HG03025 (cell line): ENCODE results near the gene GXYLT1.
"Not testable (repeated sequence)": the region's sequence is repeated elsewhere in the genome, so short reads cannot be mapped to it uniquely, and the experiment has no call there.

Experiments used
- ATAC-seq: cut with Tn5 transposase; IDR thresholded peaks from one replicate; pipeline ENCODE4 v1.9.1; 2021; ENCODE audit warnings: mild to moderate bottlenecking, moderate library complexity; ENCODE audit not compliant: unreplicated experiment, low FRiP score

Gene GXYLT1

DNA sequence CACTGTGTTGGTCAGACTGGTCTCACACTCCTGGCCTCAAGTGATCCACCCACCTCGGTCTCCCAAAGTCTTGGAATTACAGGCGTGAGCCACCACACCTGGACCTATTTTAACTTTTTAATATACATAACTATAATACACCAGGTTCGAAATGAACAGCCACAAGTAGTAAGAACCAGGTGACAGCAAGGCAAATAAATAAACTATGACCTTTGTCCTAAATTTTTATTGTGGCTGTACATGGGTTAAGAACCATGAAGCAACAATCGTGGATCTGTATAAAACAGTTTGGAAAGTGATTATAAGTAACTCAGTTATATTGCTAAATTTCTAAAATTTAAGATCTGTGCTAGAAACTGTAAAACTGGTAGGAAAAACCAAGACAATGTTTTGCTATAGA lies 41.5 kb downstream of the GXYLT1 start:
- ATAC-seq, result no peak

DNA sequence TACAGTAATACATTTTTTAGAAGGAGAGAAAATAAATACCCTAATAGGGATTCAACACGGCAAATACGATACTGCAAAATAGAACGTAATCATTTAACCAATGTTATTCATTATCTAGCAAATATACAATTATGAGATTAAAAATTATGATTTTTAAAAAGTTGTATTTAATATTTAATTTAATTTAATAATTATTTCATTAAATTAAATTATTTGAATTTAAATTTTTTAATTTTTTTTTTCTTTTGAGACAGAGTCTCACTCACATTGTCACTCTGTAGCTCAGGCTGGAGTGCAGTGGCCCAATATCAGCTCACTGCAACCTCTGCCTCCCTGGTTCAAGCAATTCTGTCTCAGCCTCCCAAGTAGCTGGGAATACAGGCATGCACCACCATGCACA lies 42.0 kb downstream of the GXYLT1 start:
- no peak for ATAC-seq

DNA sequence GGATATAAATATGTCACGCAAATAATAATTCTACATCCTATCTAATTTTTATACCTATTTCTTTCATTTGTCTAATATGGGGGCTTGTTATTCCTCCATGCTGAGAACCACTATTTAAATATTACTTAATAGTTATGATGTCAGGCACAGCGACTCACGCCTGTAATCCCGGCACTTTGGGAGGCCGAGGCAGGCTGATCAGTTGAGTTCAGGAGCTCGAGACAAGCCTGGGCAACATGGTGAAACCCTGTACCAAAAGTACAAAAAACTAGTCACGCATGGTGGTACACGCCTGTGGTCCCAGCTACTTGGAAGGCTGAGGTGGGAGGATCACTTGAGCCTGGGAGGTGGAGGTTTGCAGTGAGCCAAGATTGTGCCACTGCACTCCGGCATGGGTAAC lies 45.2 kb downstream of the GXYLT1 start:
- no peak for ATAC-seq

DNA sequence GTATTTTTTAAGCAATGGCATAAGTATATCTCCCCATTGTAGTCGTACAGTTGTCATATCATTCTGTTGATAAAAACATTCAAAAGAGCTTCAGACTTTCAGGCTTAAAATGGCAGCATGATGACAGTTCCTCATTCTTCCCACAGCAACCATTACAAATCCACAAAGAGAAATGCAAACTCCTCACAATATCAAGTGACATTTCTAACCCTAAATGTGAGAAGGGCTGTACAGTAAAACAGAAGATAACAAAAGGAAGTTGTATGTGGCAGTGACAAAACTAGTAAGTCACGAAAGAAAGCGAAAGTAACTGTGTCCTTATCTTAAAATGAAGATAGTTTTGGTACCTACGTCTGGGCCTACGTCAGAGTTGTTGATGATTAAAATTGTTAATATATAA lies 46.7 kb downstream of the GXYLT1 start:
- peak; percentile 95 for ATAC-seq

DNA sequence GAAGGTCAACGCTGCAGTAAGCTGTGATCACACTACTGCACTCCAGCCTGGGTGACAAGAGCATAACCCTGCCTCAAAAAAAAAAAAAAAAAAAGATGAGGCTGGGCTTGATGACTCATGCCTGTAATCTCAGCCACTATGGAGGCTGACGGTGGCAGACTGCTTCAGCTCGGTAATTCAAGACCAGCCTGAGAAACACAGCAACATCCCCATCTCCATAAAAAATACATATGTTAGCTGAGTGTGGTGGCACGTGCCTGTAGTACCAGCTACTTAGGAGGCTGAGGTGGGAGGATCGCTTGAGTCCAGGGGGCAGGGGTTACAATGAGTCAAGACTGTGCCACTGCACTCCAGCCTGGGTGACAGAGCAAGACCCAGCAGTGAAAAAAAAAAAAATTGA lies 50.4 kb downstream of the GXYLT1 start:
- ATAC-seq, result no peak

DNA sequence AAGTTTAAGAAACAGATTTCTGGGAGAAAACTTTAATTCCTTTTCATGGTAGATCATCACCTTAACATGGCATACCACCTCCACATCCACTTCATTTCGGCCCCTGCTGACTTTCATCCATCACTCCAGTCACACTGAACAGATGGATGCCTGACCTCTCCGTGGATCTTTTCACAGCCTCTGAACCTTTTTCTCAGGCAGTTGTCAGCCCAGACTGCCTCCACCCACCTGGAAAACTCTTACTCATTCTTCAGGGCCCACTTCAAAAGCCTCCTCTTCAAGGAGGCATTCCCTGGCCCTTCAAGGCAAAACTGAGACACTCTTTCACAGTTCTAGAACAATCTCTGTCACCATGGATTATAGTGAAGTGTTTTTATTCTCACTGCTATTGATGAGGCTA lies 52.9 kb downstream of the GXYLT1 start:
- no peak for ATAC-seq

DNA sequence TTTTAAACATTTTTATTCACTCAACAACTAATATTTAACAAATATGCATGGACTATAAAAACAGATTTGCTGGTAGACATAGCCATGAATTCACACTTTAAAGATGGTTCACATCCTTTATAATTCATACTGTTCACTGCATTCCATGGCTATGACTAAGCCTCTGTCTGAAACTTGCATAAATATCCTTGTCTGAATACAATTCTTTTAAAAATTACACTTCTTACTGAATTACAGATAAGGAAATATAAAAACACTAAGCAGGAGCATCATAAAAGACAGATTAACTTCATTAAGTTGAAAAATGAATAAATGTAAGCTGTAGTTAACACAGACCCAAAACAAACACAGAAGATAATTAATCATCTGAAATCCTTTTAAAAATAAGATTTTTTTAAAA lies 53.8 kb downstream of the GXYLT1 start:
- ATAC-seq, result no peak

DNA sequence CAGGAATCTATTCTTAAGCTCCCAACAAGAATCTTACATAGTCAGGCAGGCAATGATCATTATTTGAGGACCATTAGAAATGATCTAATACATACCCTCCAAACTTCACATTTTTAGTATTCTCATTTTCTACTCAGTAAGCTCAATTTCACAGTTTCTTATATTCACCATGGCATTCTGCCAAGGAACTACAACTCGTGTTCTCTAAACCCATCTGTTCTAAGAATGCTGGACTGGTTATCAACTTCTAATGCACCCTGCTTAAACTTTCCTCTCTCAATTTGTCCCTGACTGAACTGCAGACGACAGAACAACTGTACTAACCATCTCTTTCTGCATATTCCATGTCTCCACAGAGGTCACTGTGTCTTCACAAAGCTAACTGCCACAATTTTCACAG lies 58.6 kb downstream of the GXYLT1 start:
- ATAC-seq, result no peak

DNA sequence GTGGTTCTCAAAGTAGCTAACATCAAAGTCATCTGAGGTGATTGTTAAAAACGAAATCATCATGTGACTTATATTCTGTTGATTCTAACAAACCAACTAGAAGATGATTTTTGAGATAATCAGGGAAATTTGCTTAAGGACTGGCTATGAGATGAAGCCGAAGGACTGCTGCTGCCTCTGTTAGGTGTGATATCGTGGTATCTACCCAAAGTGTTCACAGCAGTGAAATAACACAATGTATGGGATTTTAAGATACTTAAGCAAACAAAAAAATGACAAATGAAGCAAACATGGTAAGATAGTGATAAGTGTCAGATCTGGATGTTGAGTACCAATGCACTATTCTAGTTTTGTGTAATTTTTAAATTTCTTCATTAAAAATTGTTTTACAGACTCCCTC lies 59.1 kb downstream of the GXYLT1 start:
- ATAC-seq, result no peak

DNA sequence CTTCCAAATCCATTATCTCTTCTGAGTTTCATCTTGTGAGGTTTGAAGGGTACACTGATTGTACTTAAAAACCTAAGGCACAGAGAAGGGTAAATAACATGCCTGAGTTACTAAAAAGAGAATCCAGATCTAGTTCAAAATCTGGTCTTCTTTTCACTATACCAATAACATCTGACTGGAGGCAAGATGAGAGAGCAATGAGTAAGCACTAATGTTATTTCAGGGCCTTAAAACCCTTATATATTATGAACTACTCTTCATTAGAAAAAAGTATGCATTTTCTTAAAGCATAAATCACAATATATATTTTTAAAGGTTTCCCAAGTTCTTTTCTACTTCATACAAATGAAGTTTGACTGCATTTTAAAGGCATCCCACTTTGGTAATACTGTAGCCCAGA lies 60.2 kb downstream of the GXYLT1 start:
- no peak for ATAC-seq

DNA sequence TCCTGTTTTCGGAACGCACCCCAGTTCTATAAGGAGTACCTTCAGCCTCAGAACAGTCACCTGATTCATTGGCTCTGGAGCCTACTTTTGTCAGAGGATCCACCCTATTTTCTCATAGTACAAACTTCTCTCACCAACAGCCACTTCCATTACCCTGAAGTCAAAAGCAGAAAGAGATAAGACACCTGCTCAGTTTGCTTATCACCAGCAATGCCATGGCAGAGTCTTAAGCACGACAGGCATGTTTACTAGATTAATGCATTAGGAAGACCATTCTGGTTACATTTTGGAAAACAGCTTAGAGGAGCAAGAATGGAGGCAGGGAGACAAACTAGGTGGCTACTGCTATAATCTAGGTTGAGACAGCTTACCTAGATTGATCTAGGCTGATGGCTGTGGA lies 67.7 kb downstream of the GXYLT1 start:
- no peak for ATAC-seq

DNA sequence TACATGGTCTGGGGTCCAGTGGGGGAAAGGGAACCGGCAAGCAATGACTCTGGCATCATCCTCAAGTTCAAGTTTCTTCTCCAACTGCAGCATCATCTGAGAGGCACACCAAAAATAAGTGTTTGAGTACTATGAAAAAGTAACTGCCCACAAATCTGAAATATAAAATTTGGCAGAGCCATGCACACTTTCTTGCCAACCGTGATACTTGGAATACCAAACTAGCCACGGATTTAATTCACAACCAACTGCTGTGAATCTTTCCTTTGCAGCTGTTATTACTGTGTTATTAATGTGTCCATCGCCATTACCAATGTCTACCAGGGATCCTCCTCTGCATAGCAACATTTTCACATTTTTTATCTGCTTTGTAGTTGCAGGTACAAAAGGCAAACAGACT lies 74.6 kb downstream of the GXYLT1 start:
- no peak for ATAC-seq

DNA sequence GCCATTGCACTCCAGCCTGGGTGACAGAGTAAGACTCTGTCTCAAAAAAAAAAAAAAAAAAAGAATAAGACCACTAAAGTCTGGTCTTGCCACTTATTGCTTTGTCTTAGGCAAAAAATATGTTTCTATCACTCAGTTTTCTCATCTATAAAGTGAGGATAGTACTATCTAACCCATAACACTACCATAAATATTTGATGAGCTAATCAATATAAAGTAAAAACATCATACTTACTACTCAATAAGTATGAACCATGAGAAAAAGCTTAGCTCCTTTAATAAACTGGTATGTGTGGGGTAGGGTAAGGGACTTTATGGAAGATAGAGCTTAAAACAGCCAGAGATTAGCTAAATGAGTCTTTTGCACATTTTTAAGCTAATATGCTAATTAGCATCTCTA lies 85.5 kb downstream of the GXYLT1 start:
- ATAC-seq, result no peak

DNA sequence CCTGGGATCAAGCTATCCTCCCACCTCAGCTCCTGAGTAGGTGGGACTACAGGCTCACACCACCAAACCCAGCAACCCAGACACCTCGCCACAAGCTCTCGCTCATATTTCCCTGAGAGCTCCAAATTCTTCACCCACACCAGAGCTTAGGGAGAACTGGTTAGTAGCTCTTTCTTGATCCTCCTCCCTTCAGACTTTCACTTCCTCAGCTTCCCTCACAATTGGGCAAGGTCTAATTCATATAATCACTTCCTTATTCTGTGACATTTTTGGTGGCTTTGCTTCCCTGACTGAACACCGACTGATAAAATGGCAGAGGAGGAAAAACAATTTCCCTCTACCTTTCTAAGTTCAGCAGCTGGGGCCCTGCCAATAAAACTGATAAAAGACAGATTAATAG lies 88.5 kb downstream of the GXYLT1 start:
- ATAC-seq, result peak; percentile 95

DNA sequence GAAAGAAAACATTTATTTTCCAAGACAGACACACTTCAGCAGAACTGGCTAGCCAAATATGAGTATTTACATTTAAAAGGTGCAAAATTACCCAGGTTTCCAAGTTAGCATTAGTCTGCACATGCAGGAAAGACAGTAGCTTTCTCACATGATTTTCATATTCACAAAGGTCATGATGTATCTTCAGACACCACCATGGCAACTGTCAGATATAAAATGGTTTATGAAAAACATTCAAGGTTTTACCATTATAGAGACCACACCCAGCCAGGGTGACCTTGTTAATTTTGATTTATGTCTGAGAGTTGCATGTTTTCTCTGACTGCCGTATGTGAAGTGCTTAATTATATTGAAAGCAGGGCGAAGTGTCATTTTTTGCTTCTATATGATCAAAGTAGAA lies 91.2 kb downstream of the GXYLT1 start:
- no peak for ATAC-seq

DNA sequence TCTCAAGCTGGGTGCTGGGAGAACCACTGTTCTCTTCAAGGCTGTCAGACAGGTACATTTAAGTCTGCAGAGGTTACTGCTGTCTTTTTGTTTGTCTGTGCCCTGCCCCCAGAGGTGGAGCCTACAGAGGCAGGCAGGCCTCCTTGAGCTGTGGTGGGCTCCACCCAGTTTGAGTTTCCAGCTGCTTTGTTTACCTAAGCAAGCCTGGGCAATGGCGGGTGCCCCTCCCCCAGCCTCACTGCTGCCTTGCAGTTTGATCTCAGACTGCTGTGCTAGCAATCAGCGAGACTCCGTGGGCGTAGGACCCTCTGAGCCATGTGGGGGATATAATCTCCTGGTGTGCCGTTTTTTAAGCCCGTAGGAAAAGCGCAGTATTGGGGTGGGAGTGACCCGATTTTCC lies 95.7 kb downstream of the GXYLT1 start:
- not testable (repeated sequence) for ATAC-seq

DNA sequence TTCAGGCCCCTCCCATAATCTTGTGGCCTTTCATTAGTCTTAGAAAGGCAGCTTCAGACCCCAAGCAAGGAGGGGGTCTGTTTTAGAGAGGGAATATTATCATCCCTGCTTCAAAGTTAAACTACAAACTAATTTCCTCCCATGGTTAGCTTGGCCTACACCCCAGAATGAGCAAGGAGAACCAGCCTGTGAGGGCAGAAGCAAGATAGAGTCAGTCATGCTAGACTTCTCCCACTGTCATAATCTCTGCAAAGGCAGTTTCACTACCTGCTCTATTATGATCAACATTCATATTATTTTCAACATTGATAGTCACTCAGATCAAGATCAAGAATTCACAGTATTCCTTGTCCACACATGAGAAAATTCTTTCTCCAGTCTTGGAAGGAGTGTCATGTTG lies 105.1 kb downstream of the GXYLT1 start:
- no peak for ATAC-seq

DNA sequence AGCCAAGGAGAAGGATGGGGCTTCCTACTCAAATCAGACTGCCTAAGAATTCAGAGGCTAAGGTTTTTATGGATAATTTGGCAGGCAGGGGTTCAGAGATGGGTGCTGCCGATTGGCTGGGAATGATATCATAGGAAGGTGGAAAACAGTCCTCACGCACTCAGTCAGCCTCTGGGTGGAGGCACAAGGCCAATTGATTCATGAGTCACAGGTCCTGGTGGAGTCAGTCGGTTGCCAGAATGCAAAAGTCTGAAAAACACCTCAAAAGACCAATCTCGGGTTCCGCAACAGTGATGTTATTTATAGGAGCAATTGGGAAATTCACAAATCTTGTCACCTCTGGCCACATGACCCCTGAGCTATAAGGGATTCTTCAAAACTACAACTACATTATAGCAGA lies 105.5 kb downstream of the GXYLT1 start:
- ATAC-seq, result no peak

DNA sequence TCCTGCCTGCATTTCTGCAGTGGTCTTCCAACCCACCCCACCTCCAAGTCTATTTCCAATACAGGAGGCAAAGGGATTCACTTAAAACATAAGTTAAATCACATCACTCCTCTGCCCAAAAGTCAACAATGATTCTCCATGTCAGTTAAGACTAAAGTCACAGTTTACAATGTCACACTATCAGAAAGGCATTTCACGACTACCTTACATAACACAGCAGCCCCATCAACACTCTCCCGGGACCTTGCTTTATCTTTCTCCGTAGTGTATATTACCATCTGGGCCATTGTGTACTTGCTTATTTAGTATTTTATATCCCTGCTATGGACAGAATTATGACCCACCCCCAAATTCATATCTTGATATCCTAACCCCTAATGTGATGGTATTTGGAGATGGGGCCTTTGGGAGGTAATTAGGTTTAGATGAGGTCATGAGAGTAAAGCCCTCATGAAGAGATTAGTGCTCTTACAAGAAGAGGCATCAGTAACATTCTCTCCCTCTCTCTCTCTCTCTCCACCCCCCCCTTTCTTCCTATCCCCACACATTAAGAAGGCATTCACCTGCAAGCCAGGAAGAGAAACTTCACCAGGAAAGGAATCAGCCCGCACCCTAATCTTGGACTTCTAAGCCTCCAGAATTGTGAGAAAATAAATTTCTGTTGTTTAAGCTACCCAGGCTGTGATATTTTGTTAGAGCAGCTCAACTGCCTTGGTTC lies 112.7 kb downstream of the GXYLT1 start:
- ATAC-seq, result no peak
